HG02763 (cell line): ENCODE results near the gene MZT2B.
"Not testable (repeated sequence)": the region's sequence is repeated elsewhere in the genome, so short reads cannot be mapped to it uniquely, and the experiment has no call there.

Source experiments
- ATAC-seq: cut with Tn5 transposase; IDR thresholded peaks from one replicate; pipeline ENCODE4 v1.9.1; 2021; ENCODE audit warnings: mild to moderate bottlenecking, moderate library complexity; ENCODE audit not compliant: unreplicated experiment

MZT2B gene

GRCh38 chr2:130152136-130152815, 29.8 kb upstream of the MZT2B start:
- not testable (repeated sequence) for ATAC-seq

- no peak for ATAC-seq
These were observed 29.1 kb upstream of the MZT2B start for GRCh38 chr2:130152816-130153595.

GRCh38 chr2:130153721-130154422, 28.2 kb upstream of the MZT2B start:
- ATAC-seq, result not testable (repeated sequence)

GRCh38 chr2:130154423-130154770, 27.7 kb upstream of the MZT2B start:
- ATAC-seq, result not testable (repeated sequence)

- ATAC-seq, result no peak
These were observed 27.0 kb upstream of the MZT2B start for GRCh38 chr2:130154773-130155765.

- not testable (repeated sequence) for ATAC-seq
These were observed 26.0 kb upstream of the MZT2B start for GRCh38 chr2:130155956-130156623.

- no peak for ATAC-seq
These were observed 25.4 kb upstream of the MZT2B start for GRCh38 chr2:130156624-130157004.

- ATAC-seq, result peak; percentile 34
These were observed 24.7 kb upstream of the MZT2B start for GRCh38 chr2:130157354-130157753.

GRCh38 chr2:130157825-130158514, 24.1 kb upstream of the MZT2B start:
- ATAC-seq, result peak; percentile 89

- ATAC-seq, result no peak
These were observed 23.4 kb upstream of the MZT2B start for GRCh38 chr2:130158631-130159030.

- not testable (repeated sequence) for ATAC-seq
These were observed 22.7 kb upstream of the MZT2B start for GRCh38 chr2:130159376-130159775.

GRCh38 chr2:130160131-130160530, 21.9 kb upstream of the MZT2B start:
- no peak for ATAC-seq

- ATAC-seq, result not testable (repeated sequence)
These were observed 21.0 kb upstream of the MZT2B start for GRCh38 chr2:130160838-130161705.

- not testable (repeated sequence) for ATAC-seq
These were observed 19.6 kb upstream of the MZT2B start for GRCh38 chr2:130162486-130162885.

- ATAC-seq, result no peak
These were observed 19.1 kb upstream of the MZT2B start for GRCh38 chr2:130162968-130163367.

- ATAC-seq, result no peak
These were observed 16.6 kb upstream of the MZT2B start for GRCh38 chr2:130165293-130166016.

- not testable (repeated sequence) for ATAC-seq
These were observed 15.5 kb upstream of the MZT2B start for GRCh38 chr2:130166611-130167010.

- not testable (repeated sequence) for ATAC-seq
These were observed 12.9 kb upstream of the MZT2B start for GRCh38 chr2:130169163-130169562.
